Neuronal stem cell (in vitro differentiated cells): ENCODE measurements around the gene RERGL.
"Not testable (repeated sequence)": the region's sequence is repeated elsewhere in the genome, so short reads cannot be mapped to it uniquely, and the experiment has no call there.

ENCODE experiments used
- DNase-seq: peaks from one replicate; pipeline ENCODE4 v3.0.0-alpha.2; 2013; ENCODE audit warnings: low spot score
- H2AFZ ChIP-seq: one replicate; pipeline ENCODE4 v1.6.1; 2013; ENCODE audit warnings: mild to moderate bottlenecking, low read length, inconsistent platforms
- H2AK5ac ChIP-seq: 2 replicates; pipeline ENCODE4 v1.6.1; 2013; ENCODE audit warnings: low read depth, mild to moderate bottlenecking, inconsistent platforms, low read length, moderate library complexity, mixed read lengths
- H2BK120ac ChIP-seq: 2 replicates; pipeline ENCODE4 v1.6.1; 2013; ENCODE audit warnings: low read depth, mild to moderate bottlenecking, inconsistent platforms, low read length, moderate library complexity, mixed read lengths
- H2BK12ac ChIP-seq: one replicate; pipeline ENCODE4 v1.6.1; 2013; ENCODE audit warnings: low read length, inconsistent platforms
- H2BK15ac ChIP-seq: 2 replicates; pipeline ENCODE4 v1.6.1; 2013; ENCODE audit warnings: mild to moderate bottlenecking, low read length, inconsistent platforms, mixed read lengths
- H2BK5ac ChIP-seq: one replicate; pipeline ENCODE4 v1.6.1; 2013; ENCODE audit warnings: inconsistent platforms, mild to moderate bottlenecking, low read length, moderate library complexity
- H3K14ac ChIP-seq: one replicate; pipeline ENCODE4 v1.6.1; 2013; ENCODE audit warnings: low read length, inconsistent platforms
- H3K18ac ChIP-seq: 2 replicates; pipeline ENCODE4 v1.6.1; 2013; ENCODE audit warnings: low read length, inconsistent platforms
- H3K23ac ChIP-seq: 2 replicates; pipeline ENCODE4 v1.6.1; 2013; ENCODE audit warnings: low read depth, mild to moderate bottlenecking, mixed read lengths, low read length, inconsistent platforms; ENCODE audit not compliant: poor library complexity
- H3K27ac ChIP-seq: replicated peaks from 3 replicates; pipeline ENCODE4 v1.5.1; 2013; ENCODE audit warnings: low read length, inconsistent platforms
- H3K27me3 ChIP-seq, 3 experiments: 2 replicates each; pipeline ENCODE4 v1.6.1; 2013; ENCODE audit warnings: low read length in 3 of 3, mild to moderate bottlenecking in 2 of 3, inconsistent platforms in 1 of 3, low read depth in 1 of 3, mixed read lengths in 1 of 3, moderate library complexity in 1 of 3; ENCODE audit not compliant: control insufficient read depth in 3 of 3, insufficient read depth in 3 of 3
- H3K36me3 ChIP-seq, 2 donors: replicated peaks in 1 of 2; 2 replicates each; pipeline ENCODE4 v1.6.1; 2013; ENCODE audit warnings: low read length in 2 of 2; ENCODE audit not compliant: control insufficient read depth in 2 of 2, insufficient read depth in 2 of 2
- H3K4ac ChIP-seq: 2 replicates; pipeline ENCODE4 v1.6.1; 2013; ENCODE audit warnings: inconsistent platforms, mild to moderate bottlenecking, low read length, moderate library complexity
- H3K4me1 ChIP-seq, 2 donors: 1 replicate in 1 of 2; 2 replicates in 1 of 2; pipeline ENCODE4 v1.6.1; 2013; ENCODE audit warnings: low read length in 2 of 2, low read depth in 1 of 2; ENCODE audit not compliant: control insufficient read depth in 2 of 2, insufficient read depth in 1 of 2
- H3K4me2 ChIP-seq: one replicate; pipeline ENCODE4 v1.6.1; 2013; ENCODE audit warnings: mild to moderate bottlenecking, low read length, inconsistent platforms; ENCODE audit not compliant: insufficient read depth, poor library complexity, severe bottlenecking
- H3K4me3 ChIP-seq, 2 donors: 2 replicates each; pipeline ENCODE4 v1.5.1; 2013; ENCODE audit warnings: low read length in 2 of 2, mild to moderate bottlenecking in 2 of 2, inconsistent platforms in 1 of 2, moderate library complexity in 1 of 2
- H3K79me1 ChIP-seq: one replicate; pipeline ENCODE4 v1.6.1; 2013; ENCODE audit warnings: low read depth, mild to moderate bottlenecking, inconsistent platforms, low read length, moderate library complexity
- H3K9ac ChIP-seq: one replicate; pipeline ENCODE4 v1.6.1; 2013; ENCODE audit warnings: mild to moderate bottlenecking, low read depth, low read length, inconsistent platforms; ENCODE audit not compliant: poor library complexity
- H3K9me3 ChIP-seq, 2 donors: replicated peaks in 1 of 2; 2 replicates each; pipeline versions ENCODE3 to v1.6.1; 2013; ENCODE audit warnings: low read length in 2 of 2, mild to moderate bottlenecking in 2 of 2, inconsistent platforms in 1 of 2, low read depth in 1 of 2, mixed read lengths in 1 of 2, moderate library complexity in 1 of 2; ENCODE audit not compliant: control insufficient read depth in 2 of 2, insufficient read depth in 1 of 2
- H4K8ac ChIP-seq: one replicate; pipeline ENCODE4 v1.6.1; 2013; ENCODE audit warnings: low read depth, mild to moderate bottlenecking, inconsistent platforms, low read length, moderate library complexity
- H4K91ac ChIP-seq: one replicate; pipeline ENCODE4 v1.6.1; 2013; ENCODE audit warnings: low read length, low read depth, mild to moderate bottlenecking, inconsistent platforms; ENCODE audit not compliant: poor library complexity
- WGBS, 2 donors: extraction: QIAGEN DNeasy Blood & Tissue Kit; methylation state at CpG; one replicate each; pipeline ENCODE4 v1.1.7; 2013; ENCODE audit warnings: missing lambda C conversion rate in 2 of 2, mixed read lengths in 1 of 2; ENCODE audit not compliant: insufficient read length in 2 of 2, insufficient replicate concordance in 1 of 2; ENCODE audit errors: extremely low coverage in 2 of 2; 5-methylcytosine and 5-hydroxymethylcytosine counted together

The RERGL gene

DNA sequence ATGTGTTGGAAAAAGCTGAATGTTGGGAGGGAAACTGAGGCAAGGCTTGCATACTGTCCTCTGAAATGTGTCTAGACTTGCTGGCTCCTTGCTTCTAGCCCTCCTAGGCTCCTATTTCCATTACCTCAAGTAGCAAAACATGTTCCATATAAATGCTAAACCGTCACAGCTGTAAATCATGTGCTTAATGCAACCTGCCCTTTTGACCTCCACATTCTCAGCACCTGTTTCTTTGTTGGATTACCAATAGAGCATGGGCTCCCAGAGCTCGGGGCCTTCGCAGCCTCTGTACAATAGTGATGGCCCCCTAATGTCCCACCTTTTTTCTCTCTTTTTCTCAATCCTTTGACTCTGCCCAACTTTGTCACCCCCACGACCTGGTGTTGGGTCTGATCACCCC lies 23.3 kb downstream of the RERGL start:
- no CpG with 5 or more reads among the region's 4 CpGs for WGBS, 2 donors
- Histone ChIP-seq H2BK5ac (no peak overlapping the region), H3K27me3 (no peaks in the 10 kb centered on the region), H2AK5ac (no peak overlapping the region), H3K4me2 (no peak overlapping the region), H3K14ac (no peak overlapping the region), H3K9me3 (no peaks in the 10 kb centered on the region), H3K4ac (no peak overlapping the region), H3K9ac (no peak overlapping the region), H3K36me3 (no peaks in the 10 kb centered on the region), H4K91ac (no peak overlapping the region), H2BK120ac (no peak overlapping the region), H3K79me1 (no peaks in the 10 kb centered on the region), H3K4me3 (no peak overlapping the region), H2AFZ (peak overlapping the region; percentile 30), H2BK12ac (no peak overlapping the region), H3K27ac (no peak overlapping the region), H3K18ac (no peak overlapping the region), H3K4me1 (peaks cover 0 to 3% of the 10 kb centered on the region in 2 donors), H4K8ac (no peak overlapping the region), H2BK15ac (no peak overlapping the region), H3K23ac (no peak overlapping the region)
- DNase-seq, result no peak

DNA sequence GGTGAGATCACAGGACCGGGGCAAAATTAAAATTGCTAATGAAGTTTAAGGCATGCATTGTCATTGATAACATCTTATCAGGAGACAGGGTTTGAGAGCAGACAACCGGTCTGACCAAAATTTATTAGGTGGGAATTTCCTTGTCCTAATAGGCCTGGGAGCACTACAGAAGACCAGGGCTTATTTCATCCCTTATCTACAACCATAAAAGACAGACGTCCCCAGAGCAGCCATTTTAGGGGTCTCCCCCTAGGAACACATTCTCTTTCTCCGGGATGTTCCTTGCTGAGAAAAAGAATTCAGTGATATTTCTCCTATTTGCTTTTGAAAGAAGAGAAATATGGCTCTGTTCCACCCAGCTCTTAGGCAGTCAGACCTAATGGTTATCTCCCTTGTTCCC lies 27.1 kb downstream of the RERGL start:
- not testable (repeated sequence) for H3K27me3 ChIP-seq, H4K91ac ChIP-seq, H3K9ac ChIP-seq, H3K4me2 ChIP-seq, H3K4me1 ChIP-seq, H2BK120ac ChIP-seq, H3K27ac ChIP-seq, H3K14ac ChIP-seq, H3K4ac ChIP-seq, H3K36me3 ChIP-seq, H4K8ac ChIP-seq, H3K18ac ChIP-seq, DNase-seq, H2AFZ ChIP-seq, H2BK15ac ChIP-seq, H3K23ac ChIP-seq, H2AK5ac ChIP-seq, H3K4me3 ChIP-seq, H2BK5ac ChIP-seq, H2BK12ac ChIP-seq, H3K79me1 ChIP-seq, H3K9me3 ChIP-seq
- WGBS, 2 donors, result no CpG with 5 or more reads among the region's 4 CpGs

DNA sequence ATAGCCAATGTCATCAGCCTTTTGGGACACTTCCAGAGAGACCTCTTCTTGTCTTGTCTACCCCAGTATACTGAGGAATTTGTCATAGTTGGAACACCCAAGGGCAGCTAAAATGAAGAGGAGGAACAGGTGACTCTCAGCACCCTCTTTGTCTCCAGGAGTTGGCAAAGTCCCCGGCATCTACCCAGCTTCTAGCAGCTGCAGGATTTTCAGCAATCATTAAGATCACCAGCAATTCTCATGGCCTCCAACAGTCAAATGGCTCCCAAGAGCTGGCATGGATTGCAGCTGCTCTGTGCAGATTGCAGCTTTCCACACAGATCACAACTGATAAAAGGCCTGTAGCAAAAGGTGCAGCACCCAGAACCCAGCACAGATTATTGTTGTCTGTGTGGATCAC lies 32.9 kb downstream of the RERGL start:
- H3K9ac ChIP-seq, result no peak overlapping the region
- no peak overlapping the region for H3K4ac ChIP-seq
- H3K27ac ChIP-seq, result no peak overlapping the region
- peaks cover 0 to 3% of the 10 kb centered on the region in 2 donors for H3K9me3 ChIP-seq
- no peak overlapping the region for H2AK5ac ChIP-seq
- H3K79me1 ChIP-seq, result no peaks in the 10 kb centered on the region
- H2AFZ ChIP-seq, result no peak overlapping the region
- no CpG with 5 or more reads among the region's 1 CpG for WGBS, 2 donors
- H3K23ac ChIP-seq, result no peak overlapping the region
- no peak overlapping the region for H2BK5ac ChIP-seq
- no peaks in the 10 kb centered on the region for H3K27me3 ChIP-seq
- H4K91ac ChIP-seq, result no peak overlapping the region
- H3K14ac ChIP-seq, result no peak overlapping the region
- no peaks in the 10 kb centered on the region for H3K4me1 ChIP-seq
- H2BK15ac ChIP-seq, result no peak overlapping the region
- H3K4me2 ChIP-seq, result no peak overlapping the region
- no peak overlapping the region for H2BK120ac ChIP-seq
- no peak overlapping the region for H3K18ac ChIP-seq
- DNase-seq, result no peak
- no peaks in the 10 kb centered on the region for H3K36me3 ChIP-seq
- no peak overlapping the region for H3K4me3 ChIP-seq
- no peak overlapping the region for H2BK12ac ChIP-seq
- H4K8ac ChIP-seq, result no peak overlapping the region

DNA sequence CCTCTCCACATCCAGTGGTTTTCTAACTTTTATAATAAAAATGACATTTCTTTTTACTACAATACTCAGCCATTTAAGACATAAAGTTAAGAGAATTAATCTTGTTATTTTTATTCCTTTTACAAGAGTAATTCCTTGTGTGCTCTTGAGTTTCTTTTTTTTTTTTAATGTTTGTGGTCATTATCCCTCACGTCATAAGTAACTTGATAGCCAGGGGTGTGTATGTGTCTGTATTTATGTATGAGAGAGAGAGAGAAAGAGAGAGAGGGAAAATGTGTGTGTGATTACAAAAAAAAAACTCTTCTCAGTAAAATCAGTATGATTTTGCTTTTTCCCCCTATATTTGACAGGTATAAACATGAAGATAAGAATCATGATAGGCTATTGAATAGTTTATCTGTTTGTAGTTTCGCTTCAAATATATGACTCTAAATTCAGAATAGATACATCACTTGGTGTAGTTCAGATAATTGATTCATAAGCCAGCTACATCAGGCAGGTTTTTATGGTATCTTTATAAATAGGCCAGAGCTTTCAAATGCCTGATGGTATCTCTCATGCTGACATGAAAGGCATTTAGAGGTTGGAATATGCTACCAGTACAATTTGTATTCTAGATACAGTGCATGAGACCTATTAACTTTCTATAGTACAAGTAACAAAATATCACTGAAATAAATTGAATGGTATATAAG lies 34.9 kb downstream of the RERGL start:
- H3K4me1 ChIP-seq, result no peaks in the 10 kb centered on the region
- no peak overlapping the region for H3K4me2 ChIP-seq
- H2BK120ac ChIP-seq, result no peak overlapping the region
- no peak overlapping the region for H2BK5ac ChIP-seq
- H2BK15ac ChIP-seq, result no peak overlapping the region
- no peaks in the 10 kb centered on the region for H3K27me3 ChIP-seq
- no peak for DNase-seq
- H3K36me3 ChIP-seq, result no peaks in the 10 kb centered on the region
- H3K9me3 ChIP-seq, result peaks cover 0 to 3% of the 10 kb centered on the region in 2 donors
- no peak overlapping the region for H3K18ac ChIP-seq
- no peak overlapping the region for H4K91ac ChIP-seq
- no peak overlapping the region for H2AFZ ChIP-seq
- no peak overlapping the region for H3K4ac ChIP-seq
- no peak overlapping the region for H3K4me3 ChIP-seq
- WGBS, 2 donors, result no CpG with 5 or more reads among the region's 2 CpGs
- H2BK12ac ChIP-seq, result no peak overlapping the region
- H3K23ac ChIP-seq, result no peak overlapping the region
- H3K9ac ChIP-seq, result no peak overlapping the region
- no peak overlapping the region for H4K8ac ChIP-seq
- H3K79me1 ChIP-seq, result no peaks in the 10 kb centered on the region
- no peak overlapping the region for H3K27ac ChIP-seq
- H3K14ac ChIP-seq, result no peak overlapping the region
- H2AK5ac ChIP-seq, result no peak overlapping the region
